ENCODE measurements around the gene SPATA20.

GRCh38 chr17:50518384-50519023 lies 28.5 kb upstream of the SPATA20 start:
- no peak for TF ChIP-seq CTCF (IDR thresholded peaks at IDR 0.05)
- TF ChIP-seq POLR2AphosphoS5 (IDR thresholded peaks at IDR 0.05) = no peak
